ENCODE data around the gene PREX1. TPM values are rescaled to one million over a fixed set of nuclear protein-coding genes. Genes with fewer than 3 reads are reported as not detected.

The PREX1 gene
- total and polyA plus RNA-seq, 10 donors = 36.7 to 279 (median 157) TPM

GRCh38 chr20:48635361-48635760 is 192.4 kb downstream of the PREX1 start:
- H3K36me3 ChIP-seq = peaks cover 0 to 100% (median 88%) of the 10 kb centered on the region in 6 donors
- H3K4me3 ChIP-seq = no peak overlapping the region
- no peak overlapping the region for H3K27ac ChIP-seq
- WGBS, 5 donors = 86 to 96% (median 90%) methylated on average over 5 of the region's 5 CpGs
- no peaks in the 10 kb centered on the region for H3K9me3 ChIP-seq
- H3K4me1 ChIP-seq = peaks cover 0 to 15% (median 0%) of the 10 kb centered on the region in 6 donors
- intact Hi-C loops (cut with DNase I; ENCODE audit: low total_unique reads) = no loop called here
- DNase-seq = peak; percentile 66
- TF ChIP-seq, protein P1, sequence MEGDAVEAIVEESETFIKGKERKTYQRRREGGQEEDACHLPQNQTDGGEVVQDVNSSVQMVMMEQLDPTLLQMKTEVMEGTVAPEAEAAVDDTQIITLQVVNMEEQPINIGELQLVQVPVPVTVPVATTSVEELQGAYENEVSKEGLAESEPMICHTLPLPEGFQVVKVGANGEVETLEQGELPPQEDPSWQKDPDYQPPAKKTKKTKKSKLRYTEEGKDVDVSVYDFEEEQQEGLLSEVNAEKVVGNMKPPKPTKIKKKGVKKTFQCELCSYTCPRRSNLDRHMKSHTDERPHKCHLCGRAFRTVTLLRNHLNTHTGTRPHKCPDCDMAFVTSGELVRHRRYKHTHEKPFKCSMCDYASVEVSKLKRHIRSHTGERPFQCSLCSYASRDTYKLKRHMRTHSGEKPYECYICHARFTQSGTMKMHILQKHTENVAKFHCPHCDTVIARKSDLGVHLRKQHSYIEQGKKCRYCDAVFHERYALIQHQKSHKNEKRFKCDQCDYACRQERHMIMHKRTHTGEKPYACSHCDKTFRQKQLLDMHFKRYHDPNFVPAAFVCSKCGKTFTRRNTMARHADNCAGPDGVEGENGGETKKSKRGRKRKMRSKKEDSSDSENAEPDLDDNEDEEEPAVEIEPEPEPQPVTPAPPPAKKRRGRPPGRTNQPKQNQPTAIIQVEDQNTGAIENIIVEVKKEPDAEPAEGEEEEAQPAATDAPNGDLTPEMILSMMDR (IDR thresholded peaks at IDR 0.05 in 8 of 11, conservative IDR thresholded peaks at IDR 0.05 in 3 of 11) = no peak
- TF ChIP-seq POLR2AphosphoS5 (IDR thresholded peaks at IDR 0.05) (peak in 1 of 3 donors; percentile 2), POLR2A (IDR thresholded peaks at IDR 0.05) (no peak)
- no peaks in the 10 kb centered on the region for H3K27me3 ChIP-seq (replicated peaks in 1 of 7)

- TF ChIP-seq POLR2AphosphoS5 (IDR thresholded peaks at IDR 0.05) (no peak), POLR2A (IDR thresholded peaks at IDR 0.05) (no peak)
- TF ChIP-seq, protein P1 (IDR thresholded peaks at IDR 0.05 in 8 of 11, conservative IDR thresholded peaks at IDR 0.05 in 3 of 11) = no peak
- no peaks in the 10 kb centered on the region for H3K9me3 ChIP-seq
- H3K27ac ChIP-seq = no peak overlapping the region
- H3K36me3 ChIP-seq = peaks cover 0 to 100% (median 88%) of the 10 kb centered on the region in 6 donors
- DNase-seq = peak; percentile 49
- no peak overlapping the region for H3K4me3 ChIP-seq
- 94 to 97% (median 95%) methylated on average over 7 of the region's 7 CpGs for WGBS, 5 donors
- peaks cover 0 to 15% (median 0%) of the 10 kb centered on the region in 6 donors for H3K4me1 ChIP-seq
- intact Hi-C loops (cut with DNase I; ENCODE audit: low total_unique reads) = no loop called here
- no peaks in the 10 kb centered on the region for H3K27me3 ChIP-seq (replicated peaks in 1 of 7)
Observed at GRCh38 chr20:48634641-48635040, 193.2 kb downstream of the PREX1 start.

DNA sequence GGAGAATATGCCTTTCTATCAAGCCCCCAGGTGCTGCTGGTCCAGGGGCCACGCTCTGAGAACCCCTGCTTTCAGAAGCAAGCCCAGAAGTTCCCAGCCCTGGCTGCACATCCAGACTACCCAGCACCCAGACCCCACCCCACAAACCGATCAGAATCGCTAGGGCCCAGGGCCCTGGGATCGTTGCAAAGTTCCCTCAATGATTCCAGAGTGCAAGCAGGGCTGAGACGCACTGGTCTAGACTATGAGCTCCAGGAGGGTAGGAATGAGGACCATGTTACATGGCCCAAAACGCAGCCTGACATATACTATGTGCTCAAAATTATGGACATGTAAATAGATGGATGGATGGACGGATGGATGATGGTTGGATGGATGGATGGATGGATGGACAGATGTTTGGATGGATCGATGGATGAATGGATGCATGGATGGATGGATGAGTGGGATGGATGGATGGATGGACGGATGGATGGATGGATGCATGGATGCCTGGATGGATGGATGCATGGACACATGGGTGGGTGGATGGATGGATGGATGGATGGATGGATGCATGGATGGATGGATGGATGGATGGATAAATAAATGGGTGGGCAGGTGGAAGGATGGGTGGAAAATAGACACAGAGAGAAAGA is 194.1 kb downstream of the PREX1 start:
- peak; percentile 41 for DNase-seq
- TF ChIP-seq, protein P1 (IDR thresholded peaks at IDR 0.05 in 8 of 11, conservative IDR thresholded peaks at IDR 0.05 in 3 of 11) = no peak
- TF ChIP-seq POLR2A (IDR thresholded peaks at IDR 0.05) (no peak), POLR2AphosphoS5 (IDR thresholded peaks at IDR 0.05) (no peak)
- intact Hi-C loops (cut with DNase I; ENCODE audit: low total_unique reads) = no loop called here
- 92 to 94% (median 94%) methylated on average over 9 of the region's 9 CpGs for WGBS, 5 donors
- H3K4me1 ChIP-seq = peaks cover 0 to 15% (median 0%) of the 10 kb centered on the region in 6 donors
- H3K36me3 ChIP-seq = peaks cover 0 to 100% (median 88%) of the 10 kb centered on the region in 6 donors
- H3K27ac ChIP-seq = no peak overlapping the region
- no peak overlapping the region for H3K4me3 ChIP-seq
- no peaks in the 10 kb centered on the region for H3K9me3 ChIP-seq
- no peaks in the 10 kb centered on the region for H3K27me3 ChIP-seq (replicated peaks in 1 of 7)

- peak; percentile 38 for DNase-seq
- Histone ChIP-seq H3K36me3 (peaks cover 0 to 100% (median 89%) of the 10 kb centered on the region in 6 donors), H3K4me3 (no peak overlapping the region), H3K4me1 (peaks cover 0 to 11% (median 0%) of the 10 kb centered on the region in 6 donors), H3K27ac (no peak overlapping the region), H3K27me3 (replicated peaks in 1 of 7) (no peaks in the 10 kb centered on the region), H3K9me3 (no peaks in the 10 kb centered on the region)
- no peak for TF ChIP-seq POLR2A (IDR thresholded peaks at IDR 0.05)
- TF ChIP-seq, protein P1 (IDR thresholded peaks at IDR 0.05 in 8 of 11, conservative IDR thresholded peaks at IDR 0.05 in 3 of 11) = no peak
- no peak for TF ChIP-seq POLR2AphosphoS5 (IDR thresholded peaks at IDR 0.05)
- 83 to 90% (median 87%) methylated on average over 12 of the region's 12 CpGs for WGBS, 5 donors
- intact Hi-C loops (cut with DNase I; ENCODE audit: low total_unique reads) = no loop called here
Observed at GRCh38 chr20:48632825-48633619, 194.8 kb downstream of the PREX1 start.

All from spleen (tissue), 11 donors.